Endodermal cell (in vitro differentiated cells): ENCODE data around the gene ST3GAL3. TPM values are rescaled to one million over a fixed set of nuclear protein-coding genes. Genes with fewer than 3 reads are reported as not detected.

ENCODE experiments used
- DNase-seq: peaks from one replicate; pipeline ENCODE4 v3.0.0-alpha.2; 2017
- H3K27ac ChIP-seq: 2 replicates; pipeline ENCODE4 v1.5.1; 2013; ENCODE audit warnings: mild to moderate bottlenecking, low read depth, low read length, moderate library complexity
- H3K27me3 ChIP-seq: 2 replicates; pipeline ENCODE4 v1.6.1; 2013; ENCODE audit warnings: mild to moderate bottlenecking, low read length, moderate library complexity; ENCODE audit not compliant: insufficient read depth, control insufficient read depth, poor library complexity, severe bottlenecking
- H3K36me3 ChIP-seq: 2 replicates; pipeline ENCODE4 v1.7.0; 2013; ENCODE audit warnings: mild to moderate bottlenecking, low read length, moderate library complexity; ENCODE audit not compliant: control insufficient read depth, insufficient read depth
- H3K4me1 ChIP-seq: one replicate; pipeline ENCODE4 v1.7.0; 2013; ENCODE audit warnings: low read length; ENCODE audit not compliant: control insufficient read depth, insufficient read depth
- H3K4me3 ChIP-seq: 2 replicates; pipeline ENCODE4 v1.5.1; 2013; ENCODE audit warnings: mild to moderate bottlenecking, low read length, moderate library complexity
- H3K9ac ChIP-seq: 2 replicates; pipeline ENCODE4 v1.6.1; 2013; ENCODE audit warnings: mild to moderate bottlenecking, low read length, moderate library complexity; ENCODE audit not compliant: poor library complexity, severe bottlenecking; ENCODE audit errors: extremely low read depth
- H3K9me3 ChIP-seq: 2 replicates; pipeline ENCODE4 v1.6.1; 2013; ENCODE audit warnings: mild to moderate bottlenecking, low read length, moderate library complexity; ENCODE audit not compliant: control insufficient read depth
- H3K27ac Mint-ChIP-seq: 2 replicates; pipeline ENCODE4 v1.8.0; 2020; ENCODE audit warnings: mixed read lengths
- H3K27me3 Mint-ChIP-seq: 2 replicates; pipeline ENCODE4 v1.8.0; 2021; ENCODE audit warnings: mild to moderate bottlenecking, mixed read lengths; ENCODE audit not compliant: insufficient read depth
- H3K36me3 Mint-ChIP-seq: 2 replicates; pipeline ENCODE4 v1.8.0; 2020; ENCODE audit warnings: low read depth, mixed read lengths
- H3K4me1 Mint-ChIP-seq: 2 replicates; pipeline ENCODE4 v1.8.0; 2020; ENCODE audit warnings: mixed read lengths
- H3K4me3 Mint-ChIP-seq: 2 replicates; pipeline ENCODE4 v1.8.0; 2020; ENCODE audit warnings: mild to moderate bottlenecking, moderate library complexity, mixed read lengths
- H3K9me3 Mint-ChIP-seq: 2 replicates; pipeline ENCODE4 v1.8.0; 2020; ENCODE audit warnings: mild to moderate bottlenecking, mixed read lengths
- CTCF ChIP-seq: fragments of 200-600 bp; sonication (generic); conservative IDR thresholded peaks from 2 replicates; pipeline ENCODE4 v1.5.0; 2021; ENCODE audit warnings: antibody characterized with exemption, mild to moderate bottlenecking
- WGBS, 2 experiments: methylation state at CpG; one replicate each; pipeline versions ENCODE4 v1.1.5 to v1.1.7; 2013; ENCODE audit warnings: missing lambda C conversion rate in 2 of 2, mixed read lengths in 1 of 2; ENCODE audit not compliant: insufficient coverage in 1 of 2, insufficient read length in 1 of 2; 5-methylcytosine and 5-hydroxymethylcytosine counted together
- total RNA-seq, 2 donors: library from RNA; stranded (reverse); fragmentation: NEBNext Ultra II Directional in 1 of 2; extraction: Animal tissue kit (Norgen Biotek cat#: 25700) in 1 of 2; gene quantifications; 2 replicates in 1 of 2; 3 replicates in 1 of 2; pipeline ENCODE4 v1.2.1, GENCODE V29; 2021

ST3GAL3 gene
- total RNA-seq, 2 donors from 2014 or later = 15.5 to 15.9 TPM

DNA sequence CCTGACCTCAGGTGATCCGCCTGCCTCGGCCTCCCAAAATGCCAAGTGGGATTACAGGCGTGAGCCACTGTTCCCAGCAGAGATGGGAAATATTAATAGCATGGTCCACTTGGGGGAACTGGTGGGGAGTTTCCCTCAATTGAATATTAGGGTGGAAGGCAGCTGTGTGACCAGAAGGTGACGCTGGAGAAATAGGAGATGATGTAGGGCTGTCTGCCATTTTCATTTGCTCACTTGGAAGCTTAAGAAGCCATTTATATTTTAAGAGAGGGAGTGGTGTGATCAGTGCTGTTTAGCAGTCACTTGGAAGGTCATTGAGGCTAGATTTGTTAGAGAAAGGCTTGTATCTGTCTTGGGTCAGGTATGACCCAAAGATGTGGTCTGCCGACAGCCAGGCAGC, 37.5 kb upstream of the ST3GAL3 start:
- H3K9ac ChIP-seq = no peak overlapping the region
- H3K27me3 ChIP-seq = no peaks in the 10 kb centered on the region
- no peak overlapping the region for H3K4me3 ChIP-seq
- H3K4me1 ChIP-seq = no peaks in the 10 kb centered on the region
- no peaks in the 10 kb centered on the region for H3K9me3 ChIP-seq
- DNase-seq = no peak
- H3K9me3 Mint-ChIP-seq = no peaks in the 10 kb centered on the region
- H3K27ac Mint-ChIP-seq = no peak overlapping the region
- TF ChIP-seq CTCF = no peak
- H3K27ac ChIP-seq = no peak overlapping the region
- 94 to 100% methylated on average over 3 to 5 of the region's 5 CpGs for WGBS, 2 experiments
- no peaks in the 10 kb centered on the region for H3K4me1 Mint-ChIP-seq
- no peaks in the 10 kb centered on the region for H3K27me3 Mint-ChIP-seq
- H3K36me3 Mint-ChIP-seq = peaks cover 87% of the 10 kb centered on the region
- no peak overlapping the region for H3K4me3 Mint-ChIP-seq
- peaks cover 90% of the 10 kb centered on the region for H3K36me3 ChIP-seq

DNA sequence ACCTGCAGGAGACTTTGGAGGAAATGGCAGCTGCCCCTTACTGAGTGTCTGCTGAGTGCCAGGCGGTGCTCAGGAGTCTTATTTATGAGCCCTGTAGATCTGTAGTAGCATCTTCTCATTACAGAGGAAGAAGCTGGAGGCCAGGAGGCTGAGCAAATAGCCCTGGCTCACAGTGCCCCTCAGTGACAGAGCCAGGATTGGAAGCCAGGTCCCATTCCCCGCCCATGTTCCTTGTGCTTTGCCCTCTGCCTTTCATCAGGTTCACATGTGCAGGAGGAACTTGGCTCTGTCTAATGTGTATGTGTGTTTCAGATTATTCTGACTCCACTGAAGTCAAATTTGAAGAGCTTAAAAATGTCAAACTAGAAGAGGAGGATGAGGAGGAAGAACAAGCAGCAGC, 36.1 kb upstream of the ST3GAL3 start:
- H3K4me1 Mint-ChIP-seq = no peaks in the 10 kb centered on the region
- Histone ChIP-seq H3K36me3 (peaks cover 87% of the 10 kb centered on the region), H3K27ac (no peak overlapping the region)

GRCh38 chr1:43671626-43672330, 35.6 kb upstream of the ST3GAL3 start:
- H3K27ac ChIP-seq = no peak overlapping the region
- H3K9me3 Mint-ChIP-seq = no peaks in the 10 kb centered on the region
- WGBS, 2 experiments = 92 to 94% methylated on average over 9 to 10 of the region's 10 CpGs
- H3K4me1 Mint-ChIP-seq = no peaks in the 10 kb centered on the region
- H3K27me3 ChIP-seq = no peaks in the 10 kb centered on the region
- peaks cover 81% of the 10 kb centered on the region for H3K36me3 Mint-ChIP-seq
- no peaks in the 10 kb centered on the region for H3K9me3 ChIP-seq
- no peaks in the 10 kb centered on the region for H3K27me3 Mint-ChIP-seq
- H3K9ac ChIP-seq = no peak overlapping the region
- TF ChIP-seq CTCF = no peak
- H3K27ac Mint-ChIP-seq = peak overlapping the region; percentile 31
- H3K4me3 Mint-ChIP-seq = no peak overlapping the region
- H3K36me3 ChIP-seq = peaks cover 84% of the 10 kb centered on the region
- no peak overlapping the region for H3K4me3 ChIP-seq
- DNase-seq = no peak
- no peaks in the 10 kb centered on the region for H3K4me1 ChIP-seq

More for the DNA sequence above, 36.1 kb upstream of the ST3GAL3 start:
- Mint-ChIP-seq H3K27ac (peak overlapping the region; percentile 62), H3K36me3 (peaks cover 86% of the 10 kb centered on the region), H3K9me3 (no peaks in the 10 kb centered on the region), H3K4me3 (no peak overlapping the region), H3K27me3 (no peaks in the 10 kb centered on the region)
- Histone ChIP-seq H3K27me3 (no peaks in the 10 kb centered on the region), H3K4me3 (no peak overlapping the region), H3K9ac (no peak overlapping the region), H3K4me1 (no peaks in the 10 kb centered on the region), H3K9me3 (no peaks in the 10 kb centered on the region)
- WGBS, 2 experiments = 93% methylated on average over 2 of the region's 2 CpGs; no CpG with 5 or more reads in 1 of the 2 experiments
- no peak for DNase-seq
- no peak for TF ChIP-seq CTCF
